ENCODE data around the gene CBLN1.

The CBLN1 gene

GRCh38 chr16:49280105-49280741, 1.4 kb downstream of the CBLN1 start:
- H3K4me3 ChIP-seq (ENCODE audit: low read depth, low read length), result no peak overlapping the region
- CTCF ChIA-PET, result no interaction called here
- DNase-seq (ENCODE audit: low read depth, low spot score), result no peak
- TF ChIP-seq CTCF (IDR thresholded peaks at IDR 0.05; ENCODE audit: insufficient read depth, low read length, missing control alignments), result no peak
- POLR2A ChIA-PET, result no interaction called here

GRCh38 chr16:49278944-49279725, 2.5 kb downstream of the CBLN1 start:
- no peak overlapping the region for H3K4me3 ChIP-seq (ENCODE audit: low read depth, low read length)
- POLR2A ChIA-PET, result no interaction called here
- no peak for DNase-seq (ENCODE audit: low read depth, low spot score)
- CTCF ChIA-PET, result no interaction called here
- no peak for TF ChIP-seq CTCF (IDR thresholded peaks at IDR 0.05; ENCODE audit: insufficient read depth, low read length, missing control alignments)

- CTCF ChIA-PET, result no interaction called here
- no peak for TF ChIP-seq CTCF (IDR thresholded peaks at IDR 0.05; ENCODE audit: insufficient read depth, low read length, missing control alignments)
- POLR2A ChIA-PET, result no interaction called here
- H3K4me3 ChIP-seq (ENCODE audit: low read depth, low read length), result no peak overlapping the region
- no peak for DNase-seq (ENCODE audit: low read depth, low spot score)
Measured at GRCh38 chr16:49278567-49278827, 3.1 kb downstream of the CBLN1 start.

- H3K4me3 ChIP-seq (ENCODE audit: low read depth, low read length), result no peak overlapping the region
- ChIA-PET POLR2A (no interaction called here), CTCF (no interaction called here)
- TF ChIP-seq CTCF (IDR thresholded peaks at IDR 0.05; ENCODE audit: insufficient read depth, low read length, missing control alignments), result no peak
- DNase-seq (ENCODE audit: low read depth, low spot score), result no peak
Measured at GRCh38 chr16:49277766-49278566, 3.7 kb downstream of the CBLN1 start.

- POLR2A ChIA-PET, result no interaction called here
- DNase-seq (ENCODE audit: low read depth, low spot score), result no peak
- H3K4me3 ChIP-seq (ENCODE audit: low read depth, low read length), result no peak overlapping the region
- no peak for TF ChIP-seq CTCF (IDR thresholded peaks at IDR 0.05; ENCODE audit: insufficient read depth, low read length, missing control alignments)
- CTCF ChIA-PET, result no interaction called here
Measured at GRCh38 chr16:49277386-49277742, 4.3 kb downstream of the CBLN1 start.

- ChIA-PET CTCF (no interaction called here), POLR2A (no interaction called here)
Measured at GRCh38 chr16:49276646-49277385, 4.8 kb downstream of the CBLN1 start.

More at GRCh38 chr16:49276646-49277385, 4.8 kb downstream of the CBLN1 start:
- no peak for TF ChIP-seq CTCF (IDR thresholded peaks at IDR 0.05; ENCODE audit: insufficient read depth, low read length, missing control alignments)
- no peak for DNase-seq (ENCODE audit: low read depth, low spot score)
- H3K4me3 ChIP-seq (ENCODE audit: low read depth, low read length), result no peak overlapping the region
